SK-N-SH treated with all-trans-retinoic acid at 6 μM for 48 hours (cell line): ENCODE data around the gene CCDC158.

Experiments used
- ATAC-seq: fragments of 200-7000 bp; cut with Tn5 transposase; 3 replicates; pipeline ENCODE4 v1.9.1; 2020; ENCODE audit warnings: mild to moderate bottlenecking, moderate library complexity
- ARNTL ChIP-seq: fragments of 450-650 bp; formaldehyde crosslinking; IDR thresholded peaks from 2 replicates; pipeline ENCODE4 v1.5.0; 2020; ENCODE audit warnings: low read depth, mild to moderate bottlenecking, moderate library complexity, borderline replicate concordance
- BACH2 ChIP-seq: fragments of 250-450 bp; sonication (Bioruptor Pico); IDR thresholded peaks from 2 replicates; pipeline ENCODE4 v1.9.0; 2021; ENCODE audit warnings: mild to moderate bottlenecking, borderline replicate concordance
- CREB5 ChIP-seq: fragments of 250-450 bp; sonication (Bioruptor Pico); IDR thresholded peaks from 2 replicates; pipeline ENCODE4 v1.5.1; 2020; ENCODE audit warnings: low read depth, mild to moderate bottlenecking, moderate library complexity
- CSDC2 ChIP-seq: fragments of 250-450 bp; sonication (Bioruptor Pico); IDR thresholded peaks from 2 replicates; pipeline ENCODE4 v1.5.0; 2020; ENCODE audit warnings: mild to moderate bottlenecking, moderate library complexity
- CSRNP3 ChIP-seq: fragments of 250-450 bp; sonication (Bioruptor Pico); IDR thresholded peaks from 2 replicates; pipeline ENCODE4 v1.5.1; 2021; ENCODE audit warnings: mild to moderate bottlenecking, moderate library complexity
- ESRRG ChIP-seq: fragments of 250-450 bp; sonication (Bioruptor Pico); IDR thresholded peaks from 2 replicates; pipeline ENCODE4 v1.6.1; 2021; ENCODE audit warnings: mild to moderate bottlenecking
- ISL1 ChIP-seq: fragments of 250-450 bp; sonication (Bioruptor Pico); IDR thresholded peaks from 2 replicates; pipeline ENCODE4 v2.1.2; 2022; ENCODE audit warnings: mild to moderate bottlenecking, moderate library complexity
- OSR1 ChIP-seq: fragments of 250-450 bp; sonication (Bioruptor Pico); IDR thresholded peaks from 2 replicates; pipeline ENCODE4 v1.8.0; 2022; ENCODE audit warnings: moderate library complexity, mild to moderate bottlenecking, inconsistent platforms
- PATZ1 ChIP-seq: fragments of 250-450 bp; sonication (Bioruptor Pico); IDR thresholded peaks from 2 replicates; pipeline ENCODE4 v1.8.0; 2020; ENCODE audit warnings: mild to moderate bottlenecking, moderate library complexity, borderline replicate concordance
- POU6F1 ChIP-seq: fragments of 250-450 bp; sonication (Bioruptor Pico); IDR thresholded peaks from 2 replicates; pipeline ENCODE4 v1.8.0; 2021; ENCODE audit warnings: low read depth, mild to moderate bottlenecking, moderate library complexity, borderline replicate concordance
- PPARA ChIP-seq: fragments of 250-450 bp; sonication (Bioruptor Pico); IDR thresholded peaks from 2 replicates; pipeline ENCODE4 v1.5.0; 2020; ENCODE audit warnings: mild to moderate bottlenecking, borderline replicate concordance
- RARB ChIP-seq: fragments of 250-450 bp; sonication (Bioruptor Pico); IDR thresholded peaks from 2 replicates; pipeline ENCODE4 v1.8.0; 2021; ENCODE audit warnings: mild to moderate bottlenecking, moderate library complexity
- SNAI2 ChIP-seq: fragments of 250-450 bp; sonication (Bioruptor Pico); IDR thresholded peaks from 2 replicates; pipeline ENCODE4 v1.5.0; 2020; ENCODE audit warnings: mild to moderate bottlenecking, moderate library complexity
- TCF4 ChIP-seq: fragments of 250-450 bp; sonication (Bioruptor Pico); IDR thresholded peaks from 2 replicates; pipeline ENCODE4 v1.8.0; 2021; ENCODE audit warnings: mild to moderate bottlenecking, moderate library complexity, borderline replicate concordance
- TOX ChIP-seq: fragments of 250-450 bp; sonication (Bioruptor Pico); IDR thresholded peaks from 2 replicates; pipeline ENCODE4 v1.8.0; 2021; ENCODE audit warnings: mild to moderate bottlenecking, moderate library complexity, borderline replicate concordance
- TSHZ2 ChIP-seq: fragments of 250-450 bp; sonication (Bioruptor Pico); IDR thresholded peaks from 2 replicates; pipeline ENCODE4 v1.5.0; 2020; ENCODE audit warnings: mild to moderate bottlenecking, moderate library complexity
- ZC3H10 ChIP-seq: fragments of 250-450 bp; sonication (Bioruptor Pico); IDR thresholded peaks from 2 replicates; pipeline ENCODE4 v1.5.1; 2021; ENCODE audit warnings: mild to moderate bottlenecking, moderate library complexity
- ZFP3 ChIP-seq: fragments of 250-450 bp; sonication (Bioruptor Pico); IDR thresholded peaks from 2 replicates; pipeline ENCODE4 v1.5.0; 2020; ENCODE audit warnings: mild to moderate bottlenecking, moderate library complexity
- ZFP30 ChIP-seq: fragments of 450-650 bp; formaldehyde crosslinking; IDR thresholded peaks from 2 replicates; pipeline ENCODE4 v1.5.0; 2022; ENCODE audit warnings: mild to moderate bottlenecking, moderate library complexity
- ZNF70 ChIP-seq: fragments of 450-650 bp; formaldehyde crosslinking; IDR thresholded peaks from 2 replicates; pipeline ENCODE4 v1.5.0; 2020; ENCODE audit warnings: mild to moderate bottlenecking, moderate library complexity

CCDC158 gene

GRCh38 chr4:76373919-76374552 lies 46.9 kb downstream of the CCDC158 start:
- ATAC-seq = peak; percentile 59; the same call in 2 of the 3 replicates
- no peak for TF ChIP-seq ISL1 (CRISPR knock-in tag)
- TF ChIP-seq POU6F1 (CRISPR knock-in tag) = no peak
- no peak for TF ChIP-seq RARB (CRISPR knock-in tag)
- TF ChIP-seq CSDC2 (CRISPR knock-in tag) = no peak
- no peak for TF ChIP-seq ZFP30 (CRISPR knock-in tag)
- no peak for TF ChIP-seq PPARA (CRISPR knock-in tag)
- TF ChIP-seq ARNTL (CRISPR knock-in tag) = no peak
- no peak for TF ChIP-seq ESRRG
- TF ChIP-seq BACH2 = no peak
- no peak for TF ChIP-seq ZFP3 (CRISPR knock-in tag)
- TF ChIP-seq ZNF70 (CRISPR knock-in tag) = no peak
- TF ChIP-seq SNAI2 (CRISPR knock-in tag) = no peak
- TF ChIP-seq TCF4 (CRISPR knock-in tag) = no peak
- no peak for TF ChIP-seq CSRNP3 (CRISPR knock-in tag)
- TF ChIP-seq CREB5 = no peak
- TF ChIP-seq TOX (CRISPR knock-in tag) = no peak
- no peak for TF ChIP-seq ZC3H10 (CRISPR knock-in tag)

- TF ChIP-seq ARNTL (CRISPR knock-in tag) = no peak
- no peak for TF ChIP-seq PATZ1 (CRISPR knock-in tag)
- no peak for TF ChIP-seq CSDC2 (CRISPR knock-in tag)
- no peak for TF ChIP-seq SNAI2 (CRISPR knock-in tag)
- TF ChIP-seq TOX (CRISPR knock-in tag) = no peak
- no peak for TF ChIP-seq OSR1 (CRISPR knock-in tag)
- no peak for TF ChIP-seq ZNF70 (CRISPR knock-in tag)
- TF ChIP-seq TSHZ2 (CRISPR knock-in tag) = no peak
- no peak for ATAC-seq
These were observed 54.2 kb downstream of the CCDC158 start for GRCh38 chr4:76366737-76367136.

- TF ChIP-seq CREB5 (no peak), ARNTL (CRISPR knock-in tag) (no peak)
- no peak for ATAC-seq
These were observed 55.3 kb downstream of the CCDC158 start for GRCh38 chr4:76365636-76366035.
